Fibroblast of lung (primary cell): Measurements from ENCODE around the gene SLC4A5. TPM values are rescaled to one million over a fixed set of nuclear protein-coding genes. Genes with fewer than 3 reads are reported as not detected.

Experiments
- DNase-seq, 2 donors: peaks; one replicate each; pipeline versions ENCODE4 v3.0.0 to v3.0.0-alpha.2; 2010; ENCODE audit warnings: low read depth in 2 of 2
- H2AFZ ChIP-seq: 2 replicates; pipeline ENCODE4 v1.5.1; 2012; ENCODE audit warnings: low read length, control low read depth, inconsistent platforms
- H3K27ac ChIP-seq: 2 replicates; pipeline ENCODE4 v1.5.1; 2011; ENCODE audit warnings: low read length, control low read depth; ENCODE audit not compliant: insufficient read depth
- H3K27me3 ChIP-seq: 2 replicates; pipeline ENCODE4 v1.5.1; 2011; ENCODE audit warnings: mild to moderate bottlenecking, low read length; ENCODE audit not compliant: control insufficient read depth, insufficient read depth
- H3K36me3 ChIP-seq: 2 replicates; pipeline ENCODE4 v1.5.1; 2011; ENCODE audit warnings: low read length; ENCODE audit not compliant: control insufficient read depth, insufficient read depth
- H3K4me1 ChIP-seq: 2 replicates; pipeline ENCODE4 v1.5.1; 2011; ENCODE audit warnings: low read length; ENCODE audit not compliant: control insufficient read depth, insufficient read depth; ENCODE audit errors: extremely low read depth
- H3K4me2 ChIP-seq: 2 replicates; pipeline ENCODE4 v1.5.1; 2011; ENCODE audit warnings: low read length, control low read depth; ENCODE audit not compliant: insufficient read depth; ENCODE audit errors: extremely low read depth
- H3K4me3 ChIP-seq, 4 experiments: fragments of 200-600 bp in 1 of 4; sonication (generic) in 1 of 4; replicated peaks in 1 of 4; 2 replicates each; pipeline ENCODE4 v1.5.1; 2011 to 2016; ENCODE audit warnings: low read length in 4 of 4, low read depth in 3 of 4, mild to moderate bottlenecking in 3 of 4, control low read depth in 2 of 4, inconsistent platforms in 1 of 4, mixed read lengths in 1 of 4; ENCODE audit not compliant: insufficient read depth in 1 of 4; ENCODE audit errors: control extremely low read depth in 1 of 4
- H3K79me2 ChIP-seq: 2 replicates; pipeline ENCODE4 v1.5.1; 2012; ENCODE audit warnings: mild to moderate bottlenecking, low read length, inconsistent platforms; ENCODE audit not compliant: control insufficient read depth, insufficient read depth
- H3K9ac ChIP-seq: 2 replicates; pipeline ENCODE4 v1.5.1; 2011; ENCODE audit warnings: mild to moderate bottlenecking, low read length, control low read depth; ENCODE audit not compliant: insufficient read depth
- H3K9me3 ChIP-seq: 2 replicates; pipeline ENCODE4 v1.5.1; 2012; ENCODE audit warnings: low read depth, low read length; ENCODE audit not compliant: control insufficient read depth, insufficient read depth
- H4K20me1 ChIP-seq: 2 replicates; pipeline ENCODE4 v1.5.1; 2011; ENCODE audit warnings: low read length; ENCODE audit not compliant: control insufficient read depth, insufficient read depth; ENCODE audit errors: extremely low read depth
- EZH2 ChIP-seq: IDR thresholded peaks from 2 replicates; pipeline ENCODE4 v1.5.1; 2012; ENCODE audit warnings: low read length, control low read depth, mild to moderate bottlenecking; ENCODE audit errors: missing control alignments
- polyA plus RNA-seq, 2 donors: library from polyadenylated mRNA; depleted of rRNA in 1 of 2; stranded (reverse) in 1 of 2; unstranded in 1 of 2; fragments of >200 nt; gene quantifications; 2 replicates each; pipeline ENCODE4 v1.2.1, GENCODE V29; 2011 to 2012; ENCODE audit warnings: missing spikeins in 1 of 2
- total RNA-seq: library from RNA; depleted of rRNA; stranded (reverse); fragments of >200 nt; gene quantifications from 2 replicates; pipeline ENCODE4 v1.2.1, GENCODE V29; 2014
- TF ChIP-seq, protein P1 (sequence below), 2 donors: IDR thresholded peaks in 1 of 2; conservative IDR thresholded peaks in 1 of 2; 1 replicate in 1 of 2; 2 replicates in 1 of 2; pipeline ENCODE4 v1.5.1; 2011 to 2012; ENCODE audit warnings: low read length in 2 of 2, control low read depth in 1 of 2, inconsistent platforms in 1 of 2, low read depth in 1 of 2, mild to moderate bottlenecking in 1 of 2

SLC4A5 gene
- total and polyA plus RNA-seq, 2 donors (not counting 1 experiment from before 2014, with no cell fraction given): 0.12 to 0.17 TPM

DNA sequence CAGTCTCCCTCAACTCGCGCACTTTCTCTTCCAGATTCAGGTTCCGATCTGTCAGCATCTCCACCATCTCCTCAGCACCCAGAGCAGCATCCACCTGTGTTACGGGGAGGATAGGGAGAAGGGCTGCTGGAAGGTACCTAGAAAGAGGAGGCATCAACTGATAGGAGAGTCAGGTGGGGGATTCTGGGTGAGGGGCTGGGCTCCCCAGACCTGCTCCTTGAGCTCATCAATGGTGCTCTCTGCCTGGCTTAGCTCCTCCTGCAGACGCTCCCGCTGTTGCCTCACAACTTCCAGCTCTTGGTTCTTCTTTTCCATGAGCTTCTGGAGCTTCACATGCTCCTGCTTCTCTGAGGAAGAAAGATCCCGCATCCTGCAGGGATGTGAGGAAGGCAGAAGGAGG lies 26.8 kb upstream of the SLC4A5 start:
- Histone ChIP-seq H3K4me3 (no peak overlapping the region), H3K9me3 (no peaks in the 10 kb centered on the region), H3K27me3 (no peaks in the 10 kb centered on the region), H3K4me1 (peaks cover 3% of the 10 kb centered on the region), H3K4me2 (no peak overlapping the region), H4K20me1 (no peaks in the 10 kb centered on the region), H3K36me3 (peaks cover 31% of the 10 kb centered on the region), H3K9ac (no peak overlapping the region), H2AFZ (no peak overlapping the region), H3K79me2 (peaks cover 3% of the 10 kb centered on the region), H3K27ac (no peak overlapping the region)
- no peak for DNase-seq
- TF ChIP-seq EZH2: no peak
- TF ChIP-seq, protein P1, sequence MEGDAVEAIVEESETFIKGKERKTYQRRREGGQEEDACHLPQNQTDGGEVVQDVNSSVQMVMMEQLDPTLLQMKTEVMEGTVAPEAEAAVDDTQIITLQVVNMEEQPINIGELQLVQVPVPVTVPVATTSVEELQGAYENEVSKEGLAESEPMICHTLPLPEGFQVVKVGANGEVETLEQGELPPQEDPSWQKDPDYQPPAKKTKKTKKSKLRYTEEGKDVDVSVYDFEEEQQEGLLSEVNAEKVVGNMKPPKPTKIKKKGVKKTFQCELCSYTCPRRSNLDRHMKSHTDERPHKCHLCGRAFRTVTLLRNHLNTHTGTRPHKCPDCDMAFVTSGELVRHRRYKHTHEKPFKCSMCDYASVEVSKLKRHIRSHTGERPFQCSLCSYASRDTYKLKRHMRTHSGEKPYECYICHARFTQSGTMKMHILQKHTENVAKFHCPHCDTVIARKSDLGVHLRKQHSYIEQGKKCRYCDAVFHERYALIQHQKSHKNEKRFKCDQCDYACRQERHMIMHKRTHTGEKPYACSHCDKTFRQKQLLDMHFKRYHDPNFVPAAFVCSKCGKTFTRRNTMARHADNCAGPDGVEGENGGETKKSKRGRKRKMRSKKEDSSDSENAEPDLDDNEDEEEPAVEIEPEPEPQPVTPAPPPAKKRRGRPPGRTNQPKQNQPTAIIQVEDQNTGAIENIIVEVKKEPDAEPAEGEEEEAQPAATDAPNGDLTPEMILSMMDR (conservative IDR thresholded peaks at IDR 0.05 in 1 of 2, IDR thresholded peaks at IDR 0.05 in 1 of 2; ENCODE audit: low read depth in 1 of 2, low read length in 2 of 2): no peak

DNA sequence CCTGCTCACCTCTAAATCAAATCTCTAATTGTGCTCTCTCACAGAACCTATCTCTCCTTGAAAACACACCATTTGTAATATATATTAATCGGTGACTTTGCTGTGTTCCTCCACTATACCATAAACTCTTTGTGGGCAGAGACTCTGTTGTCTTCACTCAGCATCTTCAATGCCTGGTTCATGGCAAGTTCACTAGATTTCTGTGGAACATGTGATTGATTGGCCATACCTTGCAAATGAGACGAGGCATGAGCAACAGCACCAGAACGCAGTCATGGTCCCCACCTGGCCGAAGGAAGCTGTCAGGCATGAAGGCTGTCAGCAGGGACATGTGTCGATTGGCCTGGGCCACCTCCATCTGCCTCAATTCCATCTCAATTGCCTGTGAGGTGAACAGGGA lies 25.3 kb upstream of the SLC4A5 start:
- H3K9ac ChIP-seq: no peak overlapping the region
- H3K4me3 ChIP-seq: no peak overlapping the region
- no peaks in the 10 kb centered on the region for H3K79me2 ChIP-seq
- no peak overlapping the region for H3K27ac ChIP-seq
- H3K4me1 ChIP-seq: no peaks in the 10 kb centered on the region
- H3K36me3 ChIP-seq: peaks cover 41% of the 10 kb centered on the region
- TF ChIP-seq, protein P1 (conservative IDR thresholded peaks at IDR 0.05 in 1 of 2, IDR thresholded peaks at IDR 0.05 in 1 of 2; ENCODE audit: low read depth in 1 of 2, low read length in 2 of 2): no peak
- TF ChIP-seq EZH2: no peak
- H2AFZ ChIP-seq: no peak overlapping the region
- no peaks in the 10 kb centered on the region for H4K20me1 ChIP-seq
- DNase-seq: no peak
- H3K4me2 ChIP-seq: no peak overlapping the region
- H3K27me3 ChIP-seq: no peaks in the 10 kb centered on the region
- no peaks in the 10 kb centered on the region for H3K9me3 ChIP-seq

DNA sequence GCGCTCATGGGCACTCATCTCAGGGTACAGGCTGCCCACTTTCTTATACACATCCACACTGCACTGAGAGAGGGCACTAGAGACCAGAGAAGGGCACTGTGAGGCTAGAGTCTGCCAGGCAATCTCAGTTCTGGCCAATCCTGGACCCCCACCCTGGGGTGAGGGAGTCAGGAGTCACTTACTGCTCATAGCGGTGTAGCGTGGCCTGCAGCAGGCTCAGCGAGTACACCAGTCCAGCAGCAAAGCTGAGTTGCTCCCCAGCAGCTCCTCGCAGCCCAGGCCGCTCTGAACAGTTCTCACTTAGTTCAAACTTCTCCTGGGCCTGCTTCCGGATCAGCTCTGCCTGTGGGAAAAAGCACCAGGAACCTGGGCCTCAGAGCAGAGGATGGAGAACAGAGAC lies 24.6 kb upstream of the SLC4A5 start:
- H3K4me2 ChIP-seq: no peak overlapping the region
- no peak overlapping the region for H3K4me3 ChIP-seq
- H3K36me3 ChIP-seq: peaks cover 42% of the 10 kb centered on the region
- H3K9me3 ChIP-seq: no peaks in the 10 kb centered on the region
- H3K79me2 ChIP-seq: no peaks in the 10 kb centered on the region
- H3K27me3 ChIP-seq: no peaks in the 10 kb centered on the region
- H3K27ac ChIP-seq: no peak overlapping the region
- H4K20me1 ChIP-seq: no peaks in the 10 kb centered on the region
- no peak overlapping the region for H2AFZ ChIP-seq
- no peak for DNase-seq
- no peaks in the 10 kb centered on the region for H3K4me1 ChIP-seq
- no peak for TF ChIP-seq EZH2
- TF ChIP-seq, protein P1 (conservative IDR thresholded peaks at IDR 0.05 in 1 of 2, IDR thresholded peaks at IDR 0.05 in 1 of 2; ENCODE audit: low read depth in 1 of 2, low read length in 2 of 2): no peak
- H3K9ac ChIP-seq: no peak overlapping the region
